ENCODE data around the gene SMTNL2.

Gene SMTNL2

GRCh38 chr17:4545217-4545951 lies 38.9 kb upstream of the SMTNL2 start:
- no peak for DNase-seq

GRCh38 chr17:4547118-4547906 lies 37.0 kb upstream of the SMTNL2 start:
- DNase-seq, result no peak

- no peak for DNase-seq
These were observed 36.3 kb upstream of the SMTNL2 start for GRCh38 chr17:4548061-4548461.

- peak; percentile 12 for DNase-seq
These were observed 35.4 kb upstream of the SMTNL2 start for GRCh38 chr17:4548721-4549531.

- DNase-seq, result no peak
These were observed 34.4 kb upstream of the SMTNL2 start for GRCh38 chr17:4549781-4550533.

GRCh38 chr17:4550534-4551039 lies 33.7 kb upstream of the SMTNL2 start:
- DNase-seq, result no peak

- no peak for DNase-seq
These were observed 33.2 kb upstream of the SMTNL2 start for GRCh38 chr17:4551141-4551540.

- DNase-seq, result no peak
These were observed 32.4 kb upstream of the SMTNL2 start for GRCh38 chr17:4551796-4552525.

GRCh38 chr17:4553669-4554068 lies 30.7 kb upstream of the SMTNL2 start:
- DNase-seq, result no peak

- DNase-seq, result no peak
These were observed 29.8 kb upstream of the SMTNL2 start for GRCh38 chr17:4554441-4554996.

- peak; percentile 93 for DNase-seq
These were observed 29.1 kb upstream of the SMTNL2 start, which contains the start of gene MYBBP1A for GRCh38 chr17:4554997-4555799. Gene MYBBP1A (minus strand): TSS chr17:4555384. CDS start chr17:4555324, 60 bp downstream.

- DNase-seq, result no peak
These were observed 28.2 kb upstream of the SMTNL2 start for GRCh38 chr17:4555873-4556759.

- no peak for DNase-seq
These were observed 27.3 kb upstream of the SMTNL2 start for GRCh38 chr17:4556996-4557395.

- no peak for DNase-seq
These were observed 26.5 kb upstream of the SMTNL2 start for GRCh38 chr17:4557626-4558346.

GRCh38 chr17:4558347-4558971 lies 25.9 kb upstream of the SMTNL2 start:
- no peak for DNase-seq

GRCh38 chr17:4559139-4559791 lies 25.1 kb upstream of the SMTNL2 start:
- peak; percentile 32 for DNase-seq

- DNase-seq, result peak; percentile 50
These were observed 24.4 kb upstream of the SMTNL2 start for GRCh38 chr17:4559966-4560365.

GRCh38 chr17:4560421-4560820 lies 23.9 kb upstream of the SMTNL2 start, which contains the start of gene GGT6:
Gene GGT6 (minus strand): TSS chr17:4560577. CDS start chr17:4560521, 56 bp downstream.
- DNase-seq, result peak; percentile 62
